COLO668 (cell line): ENCODE data around the gene ALX3.

Source experiments
- DNase-seq: peaks from one replicate; lab custom pipeline; 2025; ENCODE audit not compliant: unreplicated experiment; lab: John Stamatoyannopoulos, UW

Gene ALX3

GRCh38 chr1:110067479-110067892 is 3.0 kb downstream of the ALX3 start:
- no peak for DNase-seq

- no peak for DNase-seq
Measured at GRCh38 chr1:110065841-110066240, 4.6 kb downstream of the ALX3 start.

GRCh38 chr1:110064576-110065337 is 5.7 kb downstream of the ALX3 start:
- no peak for DNase-seq

GRCh38 chr1:110063781-110064180 is 6.7 kb downstream of the ALX3 start:
- no peak for DNase-seq

GRCh38 chr1:110062612-110063011 is 7.9 kb downstream of the ALX3 start:
- no peak for DNase-seq

GRCh38 chr1:110061341-110061740 is 9.1 kb downstream of the ALX3 start:
- DNase-seq = no peak

- no peak for DNase-seq
Measured at GRCh38 chr1:110060662-110061060, 9.8 kb downstream of the ALX3 start.

GRCh38 chr1:110060034-110060661 is 10.3 kb downstream of the ALX3 start:
- peak; percentile 69 for DNase-seq

GRCh38 chr1:110059133-110059863 is 11.2 kb downstream of the ALX3 start:
- DNase-seq = no peak

GRCh38 chr1:110058591-110058990 is 11.9 kb downstream of the ALX3 start:
- DNase-seq = no peak

- DNase-seq = no peak
Measured at GRCh38 chr1:110057963-110058518, 12.4 kb downstream of the ALX3 start.

- no peak for DNase-seq
Measured at GRCh38 chr1:110056776-110057175, 13.7 kb downstream of the ALX3 start.

- DNase-seq = no peak
Measured at GRCh38 chr1:110056285-110056683, 14.2 kb downstream of the ALX3 start.

- no peak for DNase-seq
Measured at GRCh38 chr1:110055493-110056284, 14.8 kb downstream of the ALX3 start.

- DNase-seq = peak; percentile 67
Measured at GRCh38 chr1:110053552-110054428, 16.7 kb downstream of the ALX3 start.

GRCh38 chr1:110051262-110051648 is 19.2 kb downstream of the ALX3 start:
- DNase-seq = no peak

GRCh38 chr1:110050602-110051261 is 19.7 kb downstream of the ALX3 start:
- DNase-seq = no peak

- DNase-seq = no peak
Measured at GRCh38 chr1:110049801-110050601, 20.5 kb downstream of the ALX3 start.
